ENCODE results near the gene CFAP61. TPM values are rescaled to one million over a fixed set of nuclear protein-coding genes. Genes with fewer than 3 reads are reported as not detected.

CFAP61 gene
- total RNA-seq, 1 donor from 2014 or later = not detected

DNA sequence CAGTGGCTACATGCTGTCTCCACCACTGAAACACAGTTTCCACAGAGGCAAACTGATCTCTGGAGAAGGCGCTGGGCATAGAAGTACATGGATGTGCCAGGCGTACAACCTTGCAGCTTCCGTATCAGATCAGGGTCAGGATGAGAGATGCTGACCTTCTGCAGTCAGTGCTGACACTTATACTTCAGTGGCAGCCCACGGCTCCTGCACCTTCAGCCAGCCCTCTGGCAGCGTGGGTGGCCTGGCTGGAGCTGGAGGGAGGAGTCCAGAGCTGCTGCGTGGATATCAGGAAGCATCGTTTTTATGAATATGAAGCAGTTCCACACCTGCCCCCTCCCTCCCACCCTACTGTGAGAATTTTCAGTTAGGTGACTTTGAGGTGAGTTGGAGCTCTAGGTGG, 149.3 kb downstream of the CFAP61 start:
- DNase-seq (ENCODE audit: low read depth) = no peak
- H3K9ac ChIP-seq (ENCODE audit: low read length) = no peak overlapping the region
- no peak for FAIRE-seq
- H2AFZ ChIP-seq (ENCODE audit: low read depth, low read length) = no peak overlapping the region
- no peaks in the 10 kb centered on the region for H3K4me1 ChIP-seq (ENCODE audit: insufficient read depth, low read length)
- H4K20me1 ChIP-seq (ENCODE audit: insufficient read depth, low read length) = no peaks in the 10 kb centered on the region
- H3K79me2 ChIP-seq (ENCODE audit: insufficient read depth, low read length) = no peaks in the 10 kb centered on the region
- Mint-ChIP-seq H3K4me3 (ENCODE audit: unreplicated experiment) (no peak overlapping the region), H3K36me3 (ENCODE audit: low read depth, unreplicated experiment) (no peaks in the 10 kb centered on the region), H3K27ac (ENCODE audit: unreplicated experiment) (no peak overlapping the region), H3K4me1 (ENCODE audit: low read depth, unreplicated experiment) (peaks cover 2% of the 10 kb centered on the region), H3K27me3 (ENCODE audit: low read depth, unreplicated experiment) (peaks cover 5% of the 10 kb centered on the region), H3K9me3 (ENCODE audit: unreplicated experiment) (no peaks in the 10 kb centered on the region)
- H3K4me3 ChIP-seq (ENCODE audit: insufficient read depth, low read depth, low read length) = no peak overlapping the region
- H3K4me2 ChIP-seq (ENCODE audit: low read length) = no peak overlapping the region
- TF ChIP-seq, protein P1, sequence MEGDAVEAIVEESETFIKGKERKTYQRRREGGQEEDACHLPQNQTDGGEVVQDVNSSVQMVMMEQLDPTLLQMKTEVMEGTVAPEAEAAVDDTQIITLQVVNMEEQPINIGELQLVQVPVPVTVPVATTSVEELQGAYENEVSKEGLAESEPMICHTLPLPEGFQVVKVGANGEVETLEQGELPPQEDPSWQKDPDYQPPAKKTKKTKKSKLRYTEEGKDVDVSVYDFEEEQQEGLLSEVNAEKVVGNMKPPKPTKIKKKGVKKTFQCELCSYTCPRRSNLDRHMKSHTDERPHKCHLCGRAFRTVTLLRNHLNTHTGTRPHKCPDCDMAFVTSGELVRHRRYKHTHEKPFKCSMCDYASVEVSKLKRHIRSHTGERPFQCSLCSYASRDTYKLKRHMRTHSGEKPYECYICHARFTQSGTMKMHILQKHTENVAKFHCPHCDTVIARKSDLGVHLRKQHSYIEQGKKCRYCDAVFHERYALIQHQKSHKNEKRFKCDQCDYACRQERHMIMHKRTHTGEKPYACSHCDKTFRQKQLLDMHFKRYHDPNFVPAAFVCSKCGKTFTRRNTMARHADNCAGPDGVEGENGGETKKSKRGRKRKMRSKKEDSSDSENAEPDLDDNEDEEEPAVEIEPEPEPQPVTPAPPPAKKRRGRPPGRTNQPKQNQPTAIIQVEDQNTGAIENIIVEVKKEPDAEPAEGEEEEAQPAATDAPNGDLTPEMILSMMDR (IDR thresholded peaks at IDR 0.05; ENCODE audit: insufficient read depth, low read depth, low read length) = no peak
- TF ChIP-seq EZH2 (IDR thresholded peaks at IDR 0.05; ENCODE audit: insufficient read depth, low read length) = no peak
- H3K27ac ChIP-seq (ENCODE audit: low read depth, low read length) = no peak overlapping the region
- H3K27me3 ChIP-seq (ENCODE audit: insufficient read depth, low read length) = peaks cover 2% of the 10 kb centered on the region
- H3K36me3 ChIP-seq (ENCODE audit: insufficient read depth, low read length) = no peaks in the 10 kb centered on the region
- H3K9me3 ChIP-seq (ENCODE audit: insufficient read depth, low read depth, low read length) = no peaks in the 10 kb centered on the region

DNA sequence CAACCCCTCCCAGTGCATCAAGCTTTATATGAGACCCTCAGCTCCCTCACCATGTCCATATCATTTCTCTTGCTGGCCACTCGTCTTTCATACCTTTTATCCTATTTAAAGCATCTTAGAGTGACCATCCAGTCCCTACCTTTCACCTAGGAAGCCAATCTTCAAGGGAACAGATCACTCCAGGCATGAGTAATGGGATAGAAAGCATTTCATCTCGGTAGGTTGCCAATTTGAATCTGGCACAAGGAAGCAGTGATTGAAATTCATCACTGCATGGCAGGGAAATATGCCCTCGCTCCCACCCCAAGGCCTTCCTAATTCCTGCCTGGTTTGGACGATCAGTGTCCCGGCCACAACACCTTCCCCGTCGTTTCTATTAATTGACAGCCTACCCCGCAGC, 150.4 kb downstream of the CFAP61 start:
- peaks cover 8% of the 10 kb centered on the region for H3K4me1 Mint-ChIP-seq (ENCODE audit: low read depth, unreplicated experiment)
- DNase-seq (ENCODE audit: low read depth) (no peak), FAIRE-seq (no peak)
- H3K27me3 Mint-ChIP-seq (ENCODE audit: low read depth, unreplicated experiment) = no peaks in the 10 kb centered on the region
- H3K4me3 Mint-ChIP-seq (ENCODE audit: unreplicated experiment) = no peak overlapping the region
- Histone ChIP-seq H3K36me3 (ENCODE audit: insufficient read depth, low read length) (no peaks in the 10 kb centered on the region), H3K79me2 (ENCODE audit: insufficient read depth, low read length) (no peaks in the 10 kb centered on the region), H4K20me1 (ENCODE audit: insufficient read depth, low read length) (no peaks in the 10 kb centered on the region), H3K4me3 (ENCODE audit: insufficient read depth, low read depth, low read length) (no peak overlapping the region), H3K9me3 (ENCODE audit: insufficient read depth, low read depth, low read length) (no peaks in the 10 kb centered on the region), H3K27ac (ENCODE audit: low read depth, low read length) (no peak overlapping the region), H3K27me3 (ENCODE audit: insufficient read depth, low read length) (peaks cover 2% of the 10 kb centered on the region), H3K4me1 (ENCODE audit: insufficient read depth, low read length) (no peaks in the 10 kb centered on the region), H2AFZ (ENCODE audit: low read depth, low read length) (no peak overlapping the region), H3K9ac (ENCODE audit: low read length) (no peak overlapping the region), H3K4me2 (ENCODE audit: low read length) (no peak overlapping the region)
- H3K36me3 Mint-ChIP-seq (ENCODE audit: low read depth, unreplicated experiment) = no peaks in the 10 kb centered on the region
- H3K27ac Mint-ChIP-seq (ENCODE audit: unreplicated experiment) = no peak overlapping the region
- TF ChIP-seq, protein P1 (IDR thresholded peaks at IDR 0.05; ENCODE audit: insufficient read depth, low read depth, low read length) = no peak
- no peak for TF ChIP-seq EZH2 (IDR thresholded peaks at IDR 0.05; ENCODE audit: insufficient read depth, low read length)
- H3K9me3 Mint-ChIP-seq (ENCODE audit: unreplicated experiment) = no peaks in the 10 kb centered on the region

DNA sequence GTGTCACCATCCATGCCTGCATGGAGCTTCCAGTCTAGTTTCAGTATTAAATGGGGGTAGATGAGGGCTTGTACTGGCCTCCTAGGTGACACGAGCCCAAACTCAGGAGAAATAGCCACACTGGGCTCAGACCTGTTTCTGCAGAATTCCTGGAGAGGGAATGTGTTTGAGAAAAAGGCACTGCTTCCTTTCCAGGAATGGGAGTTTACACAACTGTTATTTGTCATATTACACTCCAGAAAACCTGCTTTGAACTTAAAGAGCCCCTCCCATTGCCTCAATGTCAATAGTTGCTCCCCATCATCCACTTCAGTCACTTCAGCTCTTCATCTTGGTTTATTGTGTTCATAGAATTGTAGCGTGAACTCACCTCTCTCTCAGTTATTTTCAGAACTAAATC, 151.5 kb downstream of the CFAP61 start:
- no peak overlapping the region for H3K4me3 ChIP-seq (ENCODE audit: insufficient read depth, low read depth, low read length)
- FAIRE-seq (no peak), DNase-seq (ENCODE audit: low read depth) (no peak)
- H3K9ac ChIP-seq (ENCODE audit: low read length) = no peak overlapping the region
- H3K27ac Mint-ChIP-seq (ENCODE audit: unreplicated experiment) = no peak overlapping the region
- no peaks in the 10 kb centered on the region for H3K9me3 ChIP-seq (ENCODE audit: insufficient read depth, low read depth, low read length)
- no peak overlapping the region for H3K27ac ChIP-seq (ENCODE audit: low read depth, low read length)
- H3K36me3 Mint-ChIP-seq (ENCODE audit: low read depth, unreplicated experiment) = no peaks in the 10 kb centered on the region
- no peaks in the 10 kb centered on the region for H3K79me2 ChIP-seq (ENCODE audit: insufficient read depth, low read length)
- no peaks in the 10 kb centered on the region for H3K36me3 ChIP-seq (ENCODE audit: insufficient read depth, low read length)
- H3K4me1 ChIP-seq (ENCODE audit: insufficient read depth, low read length) = no peaks in the 10 kb centered on the region
- no peak overlapping the region for H3K4me2 ChIP-seq (ENCODE audit: low read length)
- H3K9me3 Mint-ChIP-seq (ENCODE audit: unreplicated experiment) = no peaks in the 10 kb centered on the region
- TF ChIP-seq EZH2 (IDR thresholded peaks at IDR 0.05; ENCODE audit: insufficient read depth, low read length) = no peak
- TF ChIP-seq, protein P1 (IDR thresholded peaks at IDR 0.05; ENCODE audit: insufficient read depth, low read depth, low read length) = no peak
- peaks cover 2% of the 10 kb centered on the region for H3K27me3 ChIP-seq (ENCODE audit: insufficient read depth, low read length)
- H3K27me3 Mint-ChIP-seq (ENCODE audit: low read depth, unreplicated experiment) = no peaks in the 10 kb centered on the region
- no peak overlapping the region for H3K4me3 Mint-ChIP-seq (ENCODE audit: unreplicated experiment)
- H3K4me1 Mint-ChIP-seq (ENCODE audit: low read depth, unreplicated experiment) = peaks cover 8% of the 10 kb centered on the region
- H2AFZ ChIP-seq (ENCODE audit: low read depth, low read length) = no peak overlapping the region
- H4K20me1 ChIP-seq (ENCODE audit: insufficient read depth, low read length) = no peaks in the 10 kb centered on the region

All from astrocyte (in vitro differentiated cells and primary cell).